GM12872 (cell line): ENCODE results near the gene SRC.

Experiments
- CTCF ChIP-seq: IDR thresholded peaks from 3 replicates; pipeline ENCODE4 v1.5.1; 2011; ENCODE audit warnings: low read depth, mild to moderate bottlenecking, low read length, moderate library complexity; ENCODE audit not compliant: insufficient read depth

SRC gene

GRCh38 chr20:37375227-37375626 lies 29.3 kb downstream of the SRC start:
- TF ChIP-seq CTCF, result no peak

GRCh38 chr20:37376324-37376723 lies 30.4 kb downstream of the SRC start:
- no peak for TF ChIP-seq CTCF

GRCh38 chr20:37376791-37377190 lies 30.9 kb downstream of the SRC start:
- no peak for TF ChIP-seq CTCF

GRCh38 chr20:37377346-37378081 lies 31.6 kb downstream of the SRC start:
- no peak for TF ChIP-seq CTCF

- TF ChIP-seq CTCF, result no peak
Observed at GRCh38 chr20:37378420-37378784, 32.5 kb downstream of the SRC start.

GRCh38 chr20:37378785-37379598 lies 33.1 kb downstream of the SRC start:
- TF ChIP-seq CTCF, result no peak

GRCh38 chr20:37379967-37380828 lies 34.3 kb downstream of the SRC start:
- TF ChIP-seq CTCF, result no peak
